AG04450 (cell line): Measurements from ENCODE around the gene NAA60. TPM values are rescaled to one million over a fixed set of nuclear protein-coding genes. Genes with fewer than 3 reads are reported as not detected.
"Not testable (repeated sequence)": the region's sequence is repeated elsewhere in the genome, so short reads cannot be mapped to it uniquely, and the experiment has no call there.

Experiments
- CTCF ChIA-PET: fragments of 300-600, 350-600 bp; formaldehyde crosslinking; extraction: SDS; loops from one replicate; lab custom pipeline; 2022; ENCODE audit warnings: antibody characterized with exemption, inconsistent platforms; lab: Charles Lee
- POLR2A ChIA-PET: fragments of 350-600 bp; formaldehyde crosslinking; extraction: SDS; loops from one replicate; lab custom pipeline; 2021; ENCODE audit warnings: antibody characterized with exemption, inconsistent platforms; lab: Yijun Ruan, JAX
- DNase-seq: peaks from one replicate; pipeline ENCODE4 v3.0.0-alpha.2; 2011; ENCODE audit warnings: low read depth, low spot score
- H3K27ac ChIP-seq: one replicate; pipeline ENCODE4 v1.5.1; 2012; ENCODE audit warnings: low read depth, low read length, control low read depth
- H3K27me3 ChIP-seq: one replicate; pipeline ENCODE4 v1.6.0; 2012; ENCODE audit warnings: low read length; ENCODE audit not compliant: control insufficient read depth, insufficient read depth
- H3K4me3 ChIP-seq: 2 replicates; pipeline ENCODE4 v1.5.1; 2011; ENCODE audit warnings: mild to moderate bottlenecking, low read depth, low read length, control low read depth
- H3K9me3 ChIP-seq: 2 replicates; pipeline ENCODE4 v1.5.1; 2012; ENCODE audit warnings: low read length; ENCODE audit not compliant: control insufficient read depth, insufficient read depth
- CTCF ChIP-seq: IDR thresholded peaks from 2 replicates; pipeline ENCODE4 v1.5.1; 2011; ENCODE audit warnings: low read depth, low read length, control low read depth, inconsistent platforms
- polyA plus RNA-seq: library from polyadenylated mRNA; depleted of rRNA; stranded (reverse); fragments of >200 nt; gene quantifications from 2 replicates; pipeline ENCODE4 v1.2.3, GENCODE V29; 2011

Gene NAA60
- polyA plus RNA-seq, 1 experiment: 28.8 TPM

- H3K4me3 ChIP-seq: no peak overlapping the region
- no peak for TF ChIP-seq CTCF
- ChIA-PET POLR2A (no interaction called here), CTCF (no interaction called here)
- peak; percentile 66 for DNase-seq
- H3K27me3 ChIP-seq: no peaks in the 10 kb centered on the region
- H3K27ac ChIP-seq: no peak overlapping the region
- no peaks in the 10 kb centered on the region for H3K9me3 ChIP-seq
Measured at GRCh38 chr16:3520413-3520812, 76.9 kb downstream of the NAA60 start.

- TF ChIP-seq CTCF: no peak
- no peak overlapping the region for H3K4me3 ChIP-seq
- no peak for DNase-seq
- H3K27ac ChIP-seq: peak overlapping the region; percentile 76
- ChIA-PET POLR2A (no interaction called here), CTCF (no interaction called here)
- no peaks in the 10 kb centered on the region for H3K9me3 ChIP-seq
- H3K27me3 ChIP-seq: no peaks in the 10 kb centered on the region
Measured at GRCh38 chr16:3520841-3521240, 77.4 kb downstream of the NAA60 start.

- ChIA-PET POLR2A (no interaction called here), CTCF (no interaction called here)
- TF ChIP-seq CTCF: no peak
- no peaks in the 10 kb centered on the region for H3K9me3 ChIP-seq
- H3K4me3 ChIP-seq: no peak overlapping the region
- no peak overlapping the region for H3K27ac ChIP-seq
- DNase-seq: no peak
- H3K27me3 ChIP-seq: no peaks in the 10 kb centered on the region
Measured at GRCh38 chr16:3523281-3523680, 79.8 kb downstream of the NAA60 start.

DNA sequence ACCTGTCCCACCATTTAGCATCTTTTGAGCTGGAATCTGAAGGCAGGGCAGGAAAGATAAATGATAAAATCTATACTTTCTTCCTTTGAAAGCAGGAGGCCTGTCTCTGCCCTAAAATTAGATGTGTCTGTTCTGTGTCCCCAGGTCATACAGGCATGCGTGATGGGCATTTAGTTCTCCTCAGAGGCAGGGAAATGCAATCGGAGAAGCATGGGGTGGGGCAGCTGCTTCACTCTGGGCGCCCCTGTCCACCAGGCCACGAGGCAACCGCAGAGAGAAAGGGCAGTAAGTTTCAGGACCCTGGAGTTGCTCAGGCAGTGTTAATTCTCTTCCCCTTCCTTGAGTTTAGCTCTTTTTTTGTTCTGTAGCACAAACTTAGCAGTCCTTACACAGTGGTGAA is 82.5 kb downstream of the NAA60 start:
- DNase-seq: no peak
- ChIA-PET CTCF (interaction anchor here (0.5 kb wide), 1 partner anchor 442 kb away, joined by 3 read pairs; no protein-coding TSS in a partner anchor), POLR2A (interaction anchor here (0.7 kb wide), 1 partner anchor 67 kb away, joined by 4 read pairs; no protein-coding TSS in a partner anchor)
- H3K27me3 ChIP-seq: no peaks in the 10 kb centered on the region
- no peak for TF ChIP-seq CTCF
- no peaks in the 10 kb centered on the region for H3K9me3 ChIP-seq
- no peak overlapping the region for H3K4me3 ChIP-seq
- no peak overlapping the region for H3K27ac ChIP-seq

DNA sequence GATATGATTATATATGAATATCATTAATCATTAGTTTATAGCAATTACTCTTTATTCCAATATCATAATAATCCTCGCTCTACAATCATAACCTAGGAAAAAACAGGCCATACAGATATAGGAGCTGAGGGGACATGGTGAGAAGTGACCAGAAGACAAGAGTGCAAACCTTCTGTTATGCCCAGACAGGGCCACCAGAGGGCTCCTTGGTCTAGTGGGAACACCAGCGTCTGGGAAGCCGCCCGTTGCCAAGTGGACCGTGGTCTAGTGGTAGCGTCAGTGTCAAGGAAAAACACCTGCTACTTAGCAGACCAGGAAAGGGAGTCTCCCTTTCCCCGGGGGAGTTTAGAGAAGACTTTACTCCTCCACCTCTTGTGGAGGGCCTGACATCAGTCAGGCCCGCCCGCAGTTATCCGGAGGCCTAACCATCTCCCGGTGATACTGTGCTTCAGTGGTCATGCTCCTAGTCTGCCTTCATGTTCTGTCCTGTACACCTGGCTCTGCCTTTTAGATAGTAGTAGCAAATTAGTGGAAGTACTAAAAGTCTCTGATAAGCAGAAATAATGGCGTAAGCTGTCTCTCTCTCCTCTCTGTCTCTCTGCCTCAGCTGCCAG is 83.8 kb downstream of the NAA60 start:
- H3K27me3 ChIP-seq, DNase-seq, POLR2A ChIA-PET, H3K27ac ChIP-seq, H3K9me3 ChIP-seq, H3K4me3 ChIP-seq: not testable (repeated sequence)
- CTCF ChIA-PET: interaction anchor here (1.0 kb wide), 1 partner anchor 26 kb away, joined by 3 read pairs; the partner anchor contains the start of gene CLUAP1
- TF ChIP-seq CTCF: peak; percentile 64
